Natural killer cell treated with Interleukin-12 subunit alpha and Interleukin-12 subunit beta and Interleukin-15 and Interleukin-18, amount 100 ng/mL, for 72 hours (primary cell): ENCODE measurements around the gene NUP107. TPM values are rescaled to one million over a fixed set of nuclear protein-coding genes. Genes with fewer than 3 reads are reported as not detected.
A peak's percentile ranks its signal among the peaks of the same experiment; 100 is the strongest.

ENCODE experiments used
- ATAC-seq, 2 donors: fragments of 150-1000 bp; cut with Tn5 transposase in 1 of 2; sonication (Bioruptor Pico), chemical (Tn5 transposase) in 1 of 2; 2 replicates each; pipeline ENCODE4 v1.10.0; 2021
- DNase-seq: peaks from one replicate; pipeline ENCODE4 v3.0.0; 2022; ENCODE audit warnings: low spot score
- H3K27ac Mint-ChIP-seq, 2 donors: 1 replicate in 1 of 2; 2 replicates in 1 of 2; pipeline ENCODE4 v1.8.0; 2022; ENCODE audit warnings: mixed read lengths in 2 of 2, mild to moderate bottlenecking in 1 of 2, moderate library complexity in 1 of 2
- H3K27me3 Mint-ChIP-seq, 2 donors: 1 replicate in 1 of 2; 2 replicates in 1 of 2; pipeline ENCODE4 v1.8.0; 2022; ENCODE audit warnings: mixed read lengths in 2 of 2
- H3K36me3 Mint-ChIP-seq: one replicate; pipeline ENCODE4 v1.8.0; 2022; ENCODE audit warnings: mixed read lengths
- H3K4me1 Mint-ChIP-seq, 2 donors: 1 replicate in 1 of 2; 2 replicates in 1 of 2; pipeline ENCODE4 v1.8.0; 2022; ENCODE audit warnings: low read depth in 2 of 2, mixed read lengths in 2 of 2, mild to moderate bottlenecking in 1 of 2
- H3K4me3 Mint-ChIP-seq: one replicate; pipeline ENCODE4 v1.8.0; 2022; ENCODE audit warnings: mixed read lengths
- H3K9me3 Mint-ChIP-seq: 2 replicates; pipeline ENCODE4 v1.8.0; 2022; ENCODE audit warnings: mixed read lengths
- total RNA-seq, 2 donors: library from RNA; stranded (reverse); gene quantifications; one replicate each; pipeline ENCODE4 v1.2.3, GENCODE V29; 2022

NUP107 gene
- total RNA-seq, 2 donors from 2014 or later, result 77.3 to 111 TPM

DNA sequence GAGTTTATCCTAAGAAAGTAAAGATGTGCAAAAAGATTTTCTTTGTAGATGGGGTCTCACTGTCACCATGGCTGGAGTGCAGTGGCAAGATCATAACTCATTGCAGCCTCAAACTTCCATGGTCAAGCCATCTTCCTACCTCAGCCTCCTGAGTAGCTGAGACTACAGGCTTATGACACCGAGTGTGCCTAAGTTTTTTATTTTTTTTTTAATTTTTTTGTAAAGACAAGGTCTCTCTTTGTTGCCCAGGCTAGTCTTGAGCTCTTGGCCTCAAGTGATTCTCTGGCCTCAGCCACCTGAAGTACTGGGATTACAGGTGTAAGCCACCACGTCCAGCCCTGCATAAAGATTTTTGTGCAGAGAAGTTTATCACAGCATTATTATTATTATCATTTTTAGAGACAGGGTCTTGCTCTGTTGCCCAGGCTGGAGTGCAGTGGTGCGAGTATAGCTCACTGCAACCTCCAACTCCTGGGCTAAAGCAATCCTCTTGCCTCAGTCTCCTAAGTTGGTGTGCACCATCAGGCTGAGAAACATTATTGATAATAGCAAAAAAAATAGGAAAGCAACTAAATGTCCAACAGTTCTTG is 101.9 kb downstream of the NUP107 start:
- no peak for DNase-seq
- Mint-ChIP-seq H3K27me3 (no peaks in the 10 kb centered on the region), H3K4me3 (no peak overlapping the region), H3K9me3 (no peaks in the 10 kb centered on the region), H3K27ac (no peak overlapping the region), H3K4me1 (peaks cover 2 to 4% of the 10 kb centered on the region in 2 donors), H3K36me3 (no peaks in the 10 kb centered on the region)
- no peak for ATAC-seq

DNA sequence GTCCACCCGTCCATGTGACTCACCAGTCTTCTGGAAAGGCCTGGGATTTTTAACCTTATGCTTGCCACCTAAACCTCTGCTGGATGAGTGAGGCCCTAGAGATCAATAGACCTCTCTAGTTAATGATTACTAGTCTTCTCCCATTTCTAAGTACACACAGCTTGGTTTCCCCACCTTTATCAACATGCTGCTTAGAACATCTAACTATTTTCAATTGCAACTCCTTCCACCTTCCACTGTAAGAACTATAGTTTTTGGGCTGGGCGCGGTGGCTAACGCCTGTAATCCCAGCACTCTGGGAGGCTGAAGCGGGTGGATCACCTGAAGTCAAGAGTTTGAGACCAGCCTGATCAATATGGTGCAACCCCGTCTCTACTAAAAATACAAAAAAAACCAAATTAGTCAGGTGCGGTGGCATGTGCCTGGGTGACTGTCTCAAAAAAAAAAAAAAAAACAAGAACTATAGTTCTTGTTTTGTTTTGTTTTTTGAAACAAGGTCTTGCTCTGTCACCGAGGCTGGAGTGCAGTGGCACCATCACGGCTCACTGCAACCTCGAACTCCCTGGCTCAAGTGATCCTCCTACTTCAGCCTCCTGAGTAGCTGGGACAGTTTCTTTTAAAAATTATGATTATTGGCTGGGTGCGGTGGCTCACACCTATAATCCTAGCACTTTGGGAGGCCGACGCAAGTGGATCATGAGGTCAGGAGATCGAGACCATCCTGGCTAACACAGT is 102.5 kb downstream of the NUP107 start:
- Mint-ChIP-seq H3K4me3 (no peak overlapping the region), H3K27me3 (no peaks in the 10 kb centered on the region), H3K27ac (no peak overlapping the region), H3K4me1 (peaks cover under 1 to 2% of the 10 kb centered on the region in 2 donors), H3K9me3 (no peaks in the 10 kb centered on the region), H3K36me3 (no peaks in the 10 kb centered on the region)
- DNase-seq, result no peak
- no peak for ATAC-seq

DNA sequence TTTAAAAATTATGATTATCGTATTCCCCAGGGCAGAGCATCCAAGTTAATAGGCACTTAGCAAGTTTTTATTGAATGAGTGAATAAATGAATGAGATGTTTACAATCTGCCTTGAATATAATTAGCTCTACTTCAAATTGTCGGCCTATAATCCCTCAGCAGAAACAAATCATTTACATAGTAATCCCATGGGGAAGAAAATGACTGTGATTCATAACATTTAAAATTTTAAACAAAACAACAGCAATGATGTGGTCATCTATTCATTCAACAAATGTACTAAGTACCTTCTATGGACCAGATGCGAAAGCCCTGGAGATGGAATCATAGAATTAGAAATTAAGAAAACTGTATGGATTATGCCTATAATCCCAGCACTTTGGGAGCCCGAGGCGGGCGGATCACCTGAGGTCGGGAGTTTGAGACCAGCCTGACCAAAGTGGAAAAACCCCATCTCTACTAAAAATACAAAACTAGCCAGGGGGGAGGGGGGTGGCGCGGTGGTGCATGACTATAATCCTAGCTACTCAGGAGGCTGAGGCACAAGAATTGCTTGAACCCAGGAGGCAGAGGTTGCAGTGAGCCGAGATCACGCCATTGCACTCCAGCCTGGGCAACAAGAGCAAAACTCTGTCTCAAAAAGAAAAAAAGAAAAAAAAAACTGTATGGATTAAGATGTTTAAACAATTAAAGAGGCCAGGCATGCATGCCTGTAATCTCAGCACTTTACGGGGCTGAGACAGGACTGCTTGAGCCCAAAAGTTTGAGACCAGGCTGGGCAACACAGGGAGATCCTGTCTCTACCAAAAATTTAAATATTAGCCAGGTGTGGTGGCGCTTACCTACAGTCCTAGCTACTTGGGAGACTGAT is 103.5 kb downstream of the NUP107 start:
- DNase-seq (no peak), ATAC-seq (no peak)
- Mint-ChIP-seq H3K4me3 (no peak overlapping the region), H3K9me3 (no peaks in the 10 kb centered on the region), H3K4me1 (peaks cover 0 to 2% of the 10 kb centered on the region in 2 donors), H3K36me3 (no peaks in the 10 kb centered on the region), H3K27ac (no peak overlapping the region), H3K27me3 (no peaks in the 10 kb centered on the region)

DNA sequence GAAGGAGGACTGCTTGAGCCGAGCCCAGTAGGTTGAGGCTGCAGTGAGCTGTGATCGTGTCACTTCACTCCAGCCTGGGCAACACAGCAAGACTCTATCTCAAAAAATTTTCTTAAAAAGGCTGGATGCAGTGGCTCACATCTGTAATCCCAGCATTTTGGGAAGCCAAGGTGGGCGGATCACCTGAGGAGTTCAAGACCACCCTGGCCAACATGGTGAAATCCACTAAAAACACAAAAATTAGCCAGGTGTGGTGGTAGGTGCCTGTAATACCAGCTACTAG is 104.1 kb downstream of the NUP107 start:
- no peak overlapping the region for H3K27ac Mint-ChIP-seq
- H3K4me1 Mint-ChIP-seq, result peaks cover 0 to 2% of the 10 kb centered on the region in 2 donors
- H3K9me3 Mint-ChIP-seq, result no peaks in the 10 kb centered on the region
- DNase-seq (no peak), ATAC-seq (no peak)
- no peak overlapping the region for H3K4me3 Mint-ChIP-seq
- no peaks in the 10 kb centered on the region for H3K36me3 Mint-ChIP-seq
- H3K27me3 Mint-ChIP-seq, result no peaks in the 10 kb centered on the region

DNA sequence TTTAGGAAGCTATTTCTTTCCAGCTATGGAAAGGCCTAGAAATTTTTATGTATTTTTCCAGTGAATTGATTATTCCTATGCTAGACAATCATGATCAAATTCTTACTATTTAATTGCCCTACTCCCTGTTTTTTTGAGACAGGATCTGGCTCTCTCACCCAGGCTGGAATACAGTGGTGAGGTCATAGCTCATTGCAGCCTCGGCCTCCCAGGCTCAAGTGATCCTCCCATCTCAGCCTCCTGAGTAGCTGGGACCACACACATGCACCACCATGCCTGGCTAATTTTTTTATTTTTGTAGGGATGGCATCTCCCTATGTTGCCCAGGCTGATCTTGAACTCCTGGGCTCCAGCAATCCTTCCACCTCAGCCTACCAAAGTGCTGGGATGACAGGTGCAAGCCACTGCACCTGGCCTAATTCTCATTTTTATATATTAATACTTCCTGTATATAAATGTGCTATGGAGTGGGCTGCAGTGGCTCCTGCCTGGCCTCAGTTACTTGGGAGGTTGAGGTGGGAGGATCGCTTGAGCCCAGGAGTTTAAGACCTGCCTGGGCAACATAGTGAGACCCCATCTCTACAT is 105.2 kb downstream of the NUP107 start:
- Mint-ChIP-seq H3K4me3 (no peak overlapping the region), H3K4me1 (peaks cover 0 to 2% of the 10 kb centered on the region in 2 donors), H3K27ac (no peak overlapping the region), H3K27me3 (no peaks in the 10 kb centered on the region), H3K36me3 (no peaks in the 10 kb centered on the region), H3K9me3 (no peaks in the 10 kb centered on the region)
- ATAC-seq, result no peak
- DNase-seq, result no peak

DNA sequence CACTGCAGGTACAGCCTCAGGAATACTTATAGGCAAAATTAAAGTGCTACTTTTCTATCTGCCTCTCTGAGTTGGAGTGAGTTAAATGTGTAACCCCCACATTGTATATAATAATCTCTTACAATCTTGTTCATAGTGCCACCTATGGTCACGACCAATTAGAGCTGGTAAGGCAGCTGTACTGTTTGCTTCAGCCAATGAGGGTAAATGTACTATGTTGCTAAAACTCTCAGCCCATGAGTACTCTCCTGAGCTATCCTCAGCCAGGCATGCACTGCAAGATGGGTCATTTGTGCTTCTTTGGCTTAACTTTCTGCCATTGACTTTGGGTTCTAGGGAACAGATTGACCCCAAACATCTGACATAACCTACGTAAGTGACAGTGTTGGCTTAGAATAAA is 106.2 kb downstream of the NUP107 start:
- Mint-ChIP-seq H3K9me3 (no peaks in the 10 kb centered on the region), H3K27ac (no peak overlapping the region), H3K4me3 (no peak overlapping the region), H3K4me1 (no peaks in the 10 kb centered on the region), H3K27me3 (no peaks in the 10 kb centered on the region), H3K36me3 (no peaks in the 10 kb centered on the region)
- no peak for DNase-seq
- peak; percentile 77 to 81 for ATAC-seq

DNA sequence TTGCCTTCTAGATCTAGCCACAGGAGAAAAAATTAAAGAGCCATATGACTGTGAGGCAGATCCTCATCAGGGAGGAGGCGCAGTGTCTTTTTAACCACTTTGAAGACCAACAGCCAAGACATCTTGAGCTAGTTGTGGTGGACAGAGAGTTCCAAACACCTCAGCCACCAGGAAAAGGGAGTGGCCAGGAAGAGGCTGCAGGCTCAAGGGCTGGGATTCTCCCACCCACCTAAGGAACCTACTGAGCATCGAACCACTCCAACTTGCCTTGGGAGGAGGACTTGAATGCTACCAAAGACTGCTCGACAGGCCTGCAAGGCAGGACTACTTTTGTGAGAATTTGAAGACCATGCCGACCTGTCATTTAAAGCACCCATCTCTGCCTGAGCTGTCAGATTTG is 106.7 kb downstream of the NUP107 start:
- Mint-ChIP-seq H3K4me3 (no peak overlapping the region), H3K27me3 (no peaks in the 10 kb centered on the region)
- no peak for DNase-seq

DNA sequence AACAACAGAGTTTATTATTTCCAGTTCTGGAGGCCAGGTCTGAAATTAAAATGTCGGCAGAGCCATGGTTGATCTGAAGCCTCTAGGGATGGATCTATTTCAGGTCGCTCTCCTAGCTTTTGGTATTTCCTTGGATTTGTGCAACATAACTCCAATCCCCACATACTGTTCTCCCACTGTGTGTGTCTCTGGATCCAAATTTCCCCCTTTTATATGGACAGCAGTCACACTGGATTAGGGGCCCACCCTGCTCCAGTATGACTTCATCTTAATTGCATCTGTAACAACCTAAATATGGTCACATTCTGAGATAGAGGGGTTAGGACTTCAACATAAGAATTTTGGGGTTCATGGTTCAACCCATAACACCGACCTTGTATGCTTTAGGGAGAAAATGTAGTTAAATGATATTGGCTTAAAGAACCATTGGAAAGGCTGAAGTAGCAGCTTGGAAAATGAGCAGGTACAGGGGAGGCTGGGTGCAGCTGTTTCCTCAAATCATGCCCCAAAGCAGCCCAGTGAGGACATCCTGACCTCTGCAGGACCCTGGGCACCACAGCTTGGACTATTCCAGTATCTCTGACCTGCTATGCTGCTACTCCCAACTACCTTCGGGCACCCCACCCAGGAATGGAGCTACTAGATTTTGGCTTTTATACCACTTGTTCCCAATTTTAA is 107.3 kb downstream of the NUP107 start:
- H3K36me3 Mint-ChIP-seq, result no peaks in the 10 kb centered on the region
- ATAC-seq (no peak), DNase-seq (no peak)
- H3K27ac Mint-ChIP-seq, result no peak overlapping the region
- H3K4me3 Mint-ChIP-seq, result no peak overlapping the region
- H3K27me3 Mint-ChIP-seq, result no peaks in the 10 kb centered on the region
- H3K4me1 Mint-ChIP-seq, result no peaks in the 10 kb centered on the region
- no peaks in the 10 kb centered on the region for H3K9me3 Mint-ChIP-seq

More for the DNA sequence above, 106.7 kb downstream of the NUP107 start:
- ATAC-seq, result no peak
- H3K36me3 Mint-ChIP-seq, result no peaks in the 10 kb centered on the region
- no peaks in the 10 kb centered on the region for H3K4me1 Mint-ChIP-seq
- no peak overlapping the region for H3K27ac Mint-ChIP-seq
- H3K9me3 Mint-ChIP-seq, result no peaks in the 10 kb centered on the region

DNA sequence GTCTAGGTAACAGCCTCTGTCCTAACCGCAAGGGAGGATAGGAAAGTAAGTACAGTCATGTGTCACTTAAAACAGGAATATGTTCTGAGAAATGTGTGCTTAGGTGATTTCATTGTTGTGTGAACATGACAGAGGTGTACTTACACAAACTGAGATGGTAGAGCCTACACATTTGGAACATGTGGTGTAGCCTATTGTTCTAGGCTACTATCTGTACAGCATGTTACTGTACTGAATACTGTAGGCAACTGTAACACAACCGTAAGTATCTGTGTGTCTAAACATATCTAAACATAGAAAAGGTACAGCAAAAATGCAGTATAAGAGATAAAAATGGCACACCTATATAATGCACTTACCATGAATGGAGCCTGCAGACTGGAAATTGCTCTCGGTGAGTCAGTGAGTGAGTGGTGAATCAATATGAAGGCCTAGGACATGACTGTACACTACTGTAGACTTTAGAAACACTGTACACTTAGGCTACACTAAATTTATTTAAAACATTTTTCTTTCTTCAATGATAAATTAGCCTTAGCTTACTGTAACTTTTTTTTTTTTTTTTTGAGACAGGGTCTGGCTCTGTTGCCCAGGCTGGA is 108.0 kb downstream of the NUP107 start:
- no peak for ATAC-seq
- Mint-ChIP-seq H3K4me1 (no peaks in the 10 kb centered on the region), H3K4me3 (no peak overlapping the region), H3K27me3 (peaks cover 0 to under 1% of the 10 kb centered on the region in 2 donors), H3K36me3 (no peaks in the 10 kb centered on the region), H3K9me3 (no peaks in the 10 kb centered on the region), H3K27ac (no peak overlapping the region)
- DNase-seq, result no peak

Other genes with a start within 250 kb of the NUP107 start
- gene RAP1B, start 76.1 kb upstream of the NUP107 start, total RNA-seq, result 100 to 1,000 TPM; 328 to 448 TPM
- 10 to 100 TPM in 1 of 2 donors, 1 to 10 TPM in 1; 8.7 to 12.7 TPM for gene SLC35E3, start 59.2 kb downstream of the NUP107 start, total RNA-seq
- 100 to 1,000 TPM; 248 to 253 TPM for gene MDM2, start 121.2 kb downstream of the NUP107 start, total RNA-seq
- gene CPM, start 246.2 kb downstream of the NUP107 start, total RNA-seq, result 1 to 10 TPM; 3.7 to 5.3 TPM